GM21360 (cell line): ENCODE results near the gene PRRX1.

Experiments
- ATAC-seq: cut with Tn5 transposase; IDR thresholded peaks from one replicate; pipeline ENCODE4 v1.9.1; 2021; ENCODE audit warnings: mild to moderate bottlenecking, moderate library complexity; ENCODE audit not compliant: unreplicated experiment

PRRX1 gene

DNA sequence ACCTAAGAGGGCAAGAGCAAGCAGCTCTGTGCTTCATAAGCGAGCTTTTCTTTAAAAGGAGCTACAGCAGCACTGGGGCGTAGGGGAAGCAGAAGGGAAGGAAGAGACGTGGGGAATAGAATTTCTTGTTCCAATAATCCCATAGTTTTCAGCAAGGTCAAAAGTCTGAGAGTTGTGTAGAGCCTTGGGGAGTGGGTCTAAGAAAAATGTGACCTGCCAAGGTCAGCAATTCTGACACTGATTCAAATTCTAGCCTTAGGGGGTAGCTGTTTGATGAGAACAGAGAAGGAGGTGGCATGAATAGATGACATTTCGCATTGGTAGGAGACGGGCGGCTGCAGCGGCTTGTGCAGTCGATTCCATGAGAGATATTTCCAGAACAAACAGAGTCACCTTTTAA, 22.4 kb downstream of the PRRX1 start:
- ATAC-seq = no peak

DNA sequence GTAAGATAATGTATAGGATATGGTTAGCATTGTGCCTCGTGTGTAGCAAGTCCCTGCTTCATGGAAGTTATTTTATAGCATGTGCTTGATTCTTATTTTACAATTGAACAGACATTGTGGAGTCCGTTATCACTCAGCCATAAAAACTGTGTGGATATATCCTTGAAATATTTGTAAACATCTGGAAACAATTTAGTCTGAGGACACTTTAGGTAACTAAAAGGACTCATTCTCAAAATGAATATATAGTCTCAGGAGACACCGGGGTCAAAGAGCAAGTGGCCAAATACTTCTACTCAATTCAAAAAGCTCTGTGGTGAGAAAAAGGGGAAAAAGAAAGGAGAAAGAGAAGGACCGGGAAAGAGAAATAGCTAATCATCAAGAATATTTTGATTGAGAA, 23.7 kb downstream of the PRRX1 start:
- no peak for ATAC-seq

- ATAC-seq = no peak
Measured at GRCh38 chr1:170691258-170691657, 27.3 kb downstream of the PRRX1 start.

- ATAC-seq = no peak
Measured at GRCh38 chr1:170692866-170693575, 29.1 kb downstream of the PRRX1 start.

GRCh38 chr1:170694172-170694926, 30.4 kb downstream of the PRRX1 start:
- ATAC-seq = no peak

- no peak for ATAC-seq
Measured at GRCh38 chr1:170695955-170696590, 32.1 kb downstream of the PRRX1 start.

DNA sequence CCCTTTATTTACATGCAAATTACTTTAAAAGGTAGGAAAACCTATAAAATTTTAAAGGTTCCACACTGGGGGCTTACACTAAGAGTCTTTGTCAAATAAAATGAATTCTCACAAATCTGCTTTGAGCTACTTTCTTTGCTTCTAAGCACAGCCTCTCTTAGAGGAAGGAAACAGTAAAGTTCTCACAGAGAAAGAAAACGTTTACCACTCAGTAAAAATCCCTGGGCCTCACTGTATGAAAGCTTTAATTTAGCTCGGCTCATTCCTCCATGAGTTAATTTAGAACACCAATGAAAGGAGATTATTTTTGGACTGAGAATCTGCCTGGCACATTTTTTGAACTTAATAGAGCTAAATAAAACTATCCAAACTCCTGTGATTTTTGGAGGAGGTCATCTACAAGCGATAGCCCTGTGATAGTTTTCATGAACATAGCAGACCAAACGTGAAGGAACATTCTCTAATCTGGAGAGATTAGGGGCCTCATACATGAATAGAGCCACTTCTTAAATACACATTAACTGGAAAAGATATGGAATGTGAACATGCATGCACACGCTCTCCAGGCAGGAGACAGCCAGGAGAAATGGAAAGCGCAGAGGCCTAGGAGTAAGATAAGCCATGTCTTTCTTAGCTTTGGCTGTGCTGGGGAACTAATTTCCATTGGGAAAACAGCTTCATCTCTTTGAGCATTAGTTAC, 32.8 kb downstream of the PRRX1 start:
- ATAC-seq = no peak

DNA sequence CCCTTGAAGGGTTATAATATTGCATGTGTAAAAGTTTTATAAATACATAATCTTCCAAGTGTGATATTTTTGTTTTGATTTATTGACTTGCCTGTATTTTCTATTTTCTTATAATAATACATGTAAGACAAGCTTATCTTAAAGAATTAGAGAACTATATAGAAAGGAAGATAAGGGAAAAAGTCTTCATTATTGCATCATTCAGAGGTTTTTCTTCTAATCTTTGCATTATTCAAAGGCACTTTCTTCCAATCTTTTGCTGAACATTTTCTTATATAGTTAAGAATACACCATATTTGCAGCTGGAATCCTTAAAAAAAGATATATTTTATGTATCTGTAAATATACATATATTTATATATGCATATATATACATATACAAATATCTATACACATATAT, 33.4 kb downstream of the PRRX1 start:
- ATAC-seq = no peak

GRCh38 chr1:170698301-170699275, 34.7 kb downstream of the PRRX1 start:
- ATAC-seq = no peak

GRCh38 chr1:170699696-170700095, 35.8 kb downstream of the PRRX1 start:
- no peak for ATAC-seq

DNA sequence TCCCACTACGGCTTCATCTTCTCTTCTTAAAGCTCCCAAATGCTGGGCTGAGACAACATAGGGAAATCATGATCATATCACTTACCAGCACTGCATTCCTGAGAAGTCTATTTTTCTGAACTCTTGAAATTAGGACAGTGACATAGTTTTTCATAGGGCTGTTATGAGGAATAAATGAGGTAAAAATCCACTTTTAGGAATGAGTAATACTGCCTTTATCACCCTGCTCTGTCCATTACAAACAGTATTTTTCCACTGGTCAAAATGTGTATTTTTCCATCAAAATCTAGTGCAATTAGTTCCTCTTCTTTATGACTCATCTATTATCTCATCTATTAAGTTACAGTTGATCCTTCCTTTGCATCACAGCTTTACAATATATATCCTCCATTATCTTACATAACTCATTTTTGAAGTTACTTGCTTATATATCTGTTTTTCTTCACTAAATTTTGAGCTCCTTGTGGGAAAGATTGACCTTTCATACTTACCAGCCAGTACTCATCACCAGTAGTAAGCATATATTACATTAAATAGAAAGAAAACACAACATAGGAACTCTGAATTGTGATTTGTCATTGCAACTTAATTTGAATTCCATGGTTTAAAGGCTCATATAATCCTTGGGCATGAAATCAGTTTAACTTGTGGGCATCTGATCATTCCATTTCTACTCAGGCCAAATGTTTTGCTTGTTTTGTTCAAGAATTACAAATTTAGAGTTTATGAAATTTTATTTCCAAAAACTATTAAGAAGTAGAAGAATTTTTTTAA, 37.1 kb downstream of the PRRX1 start:
- no peak for ATAC-seq

GRCh38 chr1:170701962-170702361, 38.0 kb downstream of the PRRX1 start:
- no peak for ATAC-seq

DNA sequence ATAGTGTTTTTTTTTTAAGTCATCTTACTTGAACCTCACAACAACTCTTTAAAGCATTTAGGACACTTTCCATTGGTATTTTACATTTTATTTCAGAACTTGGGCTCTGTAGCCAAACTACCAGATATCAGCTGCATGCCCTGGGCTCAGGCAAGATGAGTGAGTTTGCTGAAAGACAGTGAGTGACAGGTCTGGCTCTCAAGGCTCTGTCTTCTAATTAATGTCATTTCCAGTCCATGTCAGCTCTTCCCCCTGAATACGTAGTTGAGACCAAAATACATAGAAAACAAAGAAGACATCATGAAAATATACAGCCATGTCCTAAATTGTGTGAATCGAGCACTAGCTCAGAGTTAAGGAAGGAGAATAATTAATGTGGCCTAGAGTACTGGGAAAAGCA, 39.7 kb downstream of the PRRX1 start:
- no peak for ATAC-seq

GRCh38 chr1:170704256-170704655, 40.3 kb downstream of the PRRX1 start:
- no peak for ATAC-seq

DNA sequence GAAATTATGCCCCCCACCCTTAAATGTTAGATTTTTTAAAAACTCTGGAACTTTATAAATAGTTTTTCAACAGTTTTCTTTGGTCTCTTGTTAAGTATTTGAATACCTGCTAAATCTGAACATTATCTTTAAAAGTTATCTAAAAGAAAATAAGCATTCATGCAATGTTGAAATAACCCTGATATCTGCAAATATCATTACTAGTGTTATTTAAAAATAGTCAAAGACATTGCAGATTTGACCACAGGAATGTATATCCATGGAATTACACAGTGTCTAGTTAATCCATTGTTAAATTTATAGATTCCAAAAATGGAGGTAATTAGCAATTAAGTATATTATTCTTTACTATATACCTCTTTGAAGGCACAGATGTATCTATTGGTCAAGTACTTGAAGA, 42.0 kb downstream of the PRRX1 start:
- no peak for ATAC-seq

DNA sequence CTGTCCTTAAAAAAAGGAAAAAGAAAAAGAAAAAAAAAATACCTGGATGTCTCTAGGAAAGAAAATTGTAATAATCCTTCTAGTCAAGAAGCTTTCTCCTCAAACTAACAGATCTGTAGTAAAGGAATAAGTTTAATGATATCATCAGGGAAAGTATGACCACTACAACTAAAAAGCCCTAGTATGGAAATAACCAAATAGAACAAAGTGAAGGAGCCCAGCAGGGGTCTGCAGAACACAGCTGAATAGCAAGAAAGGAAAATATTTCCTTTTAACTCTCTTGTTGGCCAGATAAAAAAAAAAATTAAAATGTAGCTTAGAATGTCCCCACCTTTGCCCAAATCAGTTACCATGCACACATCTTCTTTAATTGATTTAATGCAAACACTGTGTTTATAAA, 43.2 kb downstream of the PRRX1 start:
- no peak for ATAC-seq

DNA sequence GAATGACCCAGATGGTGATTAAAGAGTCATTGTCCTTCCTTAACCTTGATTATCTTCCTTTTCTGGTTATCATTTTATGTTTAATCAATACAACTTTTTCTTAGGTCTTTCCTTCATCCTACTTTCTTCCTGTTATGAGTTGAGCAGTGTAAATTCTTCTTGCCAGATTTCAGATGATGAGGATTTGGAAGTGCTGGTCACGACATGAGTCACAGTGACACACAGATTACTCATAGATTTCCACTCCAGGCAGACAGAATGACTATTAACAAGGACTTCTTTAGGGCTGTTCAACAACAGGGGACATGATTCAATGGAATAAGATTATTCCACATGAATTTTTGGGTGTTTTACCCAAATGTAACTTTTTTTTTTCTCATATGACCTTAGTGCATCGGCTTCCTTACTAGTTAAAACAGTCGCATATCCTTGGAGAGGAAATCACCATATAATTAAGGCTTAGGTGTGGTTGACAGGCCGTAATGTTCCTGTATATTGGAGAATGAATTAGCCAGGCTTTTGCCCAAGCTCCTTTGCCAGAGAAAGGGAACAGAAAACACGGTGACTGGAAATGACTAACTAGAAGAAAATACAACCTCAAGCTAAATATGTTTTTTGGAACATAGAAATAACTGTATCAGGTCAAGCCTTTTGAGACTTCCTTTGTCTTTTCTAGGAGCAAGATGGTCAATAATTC, 44.2 kb downstream of the PRRX1 start:
- no peak for ATAC-seq

GRCh38 chr1:170711682-170712081, 47.8 kb downstream of the PRRX1 start:
- no peak for ATAC-seq

DNA sequence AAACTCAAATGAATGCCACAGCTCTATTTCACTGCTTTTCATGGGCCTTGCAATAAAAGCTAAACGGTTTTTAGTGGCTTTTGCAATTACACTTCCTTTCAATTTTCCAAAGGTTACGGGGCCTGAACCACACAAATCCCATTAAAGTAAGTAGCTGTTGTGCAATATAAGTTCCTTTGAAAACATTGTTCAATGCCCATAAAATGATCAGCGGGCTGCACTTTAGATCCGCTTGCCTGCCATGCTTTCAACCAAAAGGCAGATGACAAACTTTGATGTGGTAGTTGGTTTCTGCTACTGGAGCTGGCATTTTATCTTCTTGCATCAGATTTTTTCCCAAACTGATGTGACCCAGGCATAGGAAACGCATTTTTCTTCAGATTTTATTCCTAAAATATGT, 50.2 kb downstream of the PRRX1 start:
- no peak for ATAC-seq
